AG04450 (cell line): ENCODE data around the gene GSG1L. TPM values are rescaled to one million over a fixed set of nuclear protein-coding genes. Genes with fewer than 3 reads are reported as not detected.
"Not testable (repeated sequence)": the region's sequence is repeated elsewhere in the genome, so short reads cannot be mapped to it uniquely, and the experiment has no call there.

Source experiments
- CTCF ChIA-PET: fragments of 300-600, 350-600 bp; formaldehyde crosslinking; extraction: SDS; loops from one replicate; lab custom pipeline; 2022; ENCODE audit warnings: antibody characterized with exemption, inconsistent platforms; lab: Charles Lee
- POLR2A ChIA-PET: fragments of 350-600 bp; formaldehyde crosslinking; extraction: SDS; loops from one replicate; lab custom pipeline; 2021; ENCODE audit warnings: antibody characterized with exemption, inconsistent platforms; lab: Yijun Ruan, JAX
- DNase-seq: peaks from one replicate; pipeline ENCODE4 v3.0.0-alpha.2; 2011; ENCODE audit warnings: low read depth, low spot score
- H3K27ac ChIP-seq: one replicate; pipeline ENCODE4 v1.5.1; 2012; ENCODE audit warnings: low read depth, low read length, control low read depth
- H3K27me3 ChIP-seq: one replicate; pipeline ENCODE4 v1.6.0; 2012; ENCODE audit warnings: low read length; ENCODE audit not compliant: control insufficient read depth, insufficient read depth
- H3K4me3 ChIP-seq: 2 replicates; pipeline ENCODE4 v1.5.1; 2011; ENCODE audit warnings: mild to moderate bottlenecking, low read depth, low read length, control low read depth
- H3K9me3 ChIP-seq: 2 replicates; pipeline ENCODE4 v1.5.1; 2012; ENCODE audit warnings: low read length; ENCODE audit not compliant: control insufficient read depth, insufficient read depth
- polyA plus RNA-seq: library from polyadenylated mRNA; depleted of rRNA; stranded (reverse); fragments of >200 nt; gene quantifications from 2 replicates; pipeline ENCODE4 v1.2.3, GENCODE V29; 2011
- TF ChIP-seq, protein P1 (sequence below): IDR thresholded peaks from 2 replicates; pipeline ENCODE4 v1.5.1; 2011; ENCODE audit warnings: low read depth, low read length, control low read depth, inconsistent platforms

Gene GSG1L
- polyA plus RNA-seq, 1 experiment, result not detected

DNA sequence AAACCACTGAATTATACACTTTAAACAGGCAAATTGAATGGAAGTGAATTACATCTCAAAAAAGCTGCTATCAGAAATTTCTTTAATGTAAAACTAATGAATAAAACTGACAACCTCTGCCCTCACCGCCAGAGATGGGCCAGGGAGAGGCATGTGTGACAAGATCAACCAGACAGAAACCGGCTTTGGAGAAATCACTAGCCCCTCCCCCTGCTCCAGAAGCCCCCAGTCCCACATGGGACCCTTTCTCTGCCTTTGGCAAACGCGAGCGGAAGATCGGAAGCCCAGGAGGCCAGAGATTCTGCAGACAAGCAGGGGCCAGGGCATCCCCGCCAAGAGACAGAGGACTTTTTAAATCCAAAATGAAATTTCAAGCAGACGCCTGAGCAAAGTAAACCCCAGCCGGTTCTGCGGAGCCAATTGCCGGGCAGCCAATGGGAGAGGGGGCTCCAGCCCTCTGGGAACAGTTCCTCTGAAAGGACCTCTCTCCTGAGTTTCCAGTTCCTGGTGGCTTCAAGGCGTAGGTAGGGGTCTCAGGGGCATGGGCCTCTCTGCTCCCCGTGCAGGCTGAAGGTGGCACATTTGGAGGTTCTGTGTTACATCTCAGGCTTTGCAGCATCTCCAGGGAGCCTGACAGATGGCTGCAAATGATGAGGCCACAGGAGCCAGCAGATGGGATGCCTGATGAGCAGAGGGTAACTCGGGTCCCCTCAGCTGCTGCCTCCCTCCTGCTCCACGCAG is 118.1 kb downstream of the GSG1L start:
- TF ChIP-seq, protein P1, sequence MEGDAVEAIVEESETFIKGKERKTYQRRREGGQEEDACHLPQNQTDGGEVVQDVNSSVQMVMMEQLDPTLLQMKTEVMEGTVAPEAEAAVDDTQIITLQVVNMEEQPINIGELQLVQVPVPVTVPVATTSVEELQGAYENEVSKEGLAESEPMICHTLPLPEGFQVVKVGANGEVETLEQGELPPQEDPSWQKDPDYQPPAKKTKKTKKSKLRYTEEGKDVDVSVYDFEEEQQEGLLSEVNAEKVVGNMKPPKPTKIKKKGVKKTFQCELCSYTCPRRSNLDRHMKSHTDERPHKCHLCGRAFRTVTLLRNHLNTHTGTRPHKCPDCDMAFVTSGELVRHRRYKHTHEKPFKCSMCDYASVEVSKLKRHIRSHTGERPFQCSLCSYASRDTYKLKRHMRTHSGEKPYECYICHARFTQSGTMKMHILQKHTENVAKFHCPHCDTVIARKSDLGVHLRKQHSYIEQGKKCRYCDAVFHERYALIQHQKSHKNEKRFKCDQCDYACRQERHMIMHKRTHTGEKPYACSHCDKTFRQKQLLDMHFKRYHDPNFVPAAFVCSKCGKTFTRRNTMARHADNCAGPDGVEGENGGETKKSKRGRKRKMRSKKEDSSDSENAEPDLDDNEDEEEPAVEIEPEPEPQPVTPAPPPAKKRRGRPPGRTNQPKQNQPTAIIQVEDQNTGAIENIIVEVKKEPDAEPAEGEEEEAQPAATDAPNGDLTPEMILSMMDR, result no peak
- no peaks in the 10 kb centered on the region for H3K9me3 ChIP-seq
- H3K27me3 ChIP-seq, result peaks cover 3% of the 10 kb centered on the region
- CTCF ChIA-PET, result no interaction called here
- no peak for DNase-seq
- POLR2A ChIA-PET, result no interaction called here
- H3K4me3 ChIP-seq, result no peak overlapping the region
- H3K27ac ChIP-seq, result no peak overlapping the region

DNA sequence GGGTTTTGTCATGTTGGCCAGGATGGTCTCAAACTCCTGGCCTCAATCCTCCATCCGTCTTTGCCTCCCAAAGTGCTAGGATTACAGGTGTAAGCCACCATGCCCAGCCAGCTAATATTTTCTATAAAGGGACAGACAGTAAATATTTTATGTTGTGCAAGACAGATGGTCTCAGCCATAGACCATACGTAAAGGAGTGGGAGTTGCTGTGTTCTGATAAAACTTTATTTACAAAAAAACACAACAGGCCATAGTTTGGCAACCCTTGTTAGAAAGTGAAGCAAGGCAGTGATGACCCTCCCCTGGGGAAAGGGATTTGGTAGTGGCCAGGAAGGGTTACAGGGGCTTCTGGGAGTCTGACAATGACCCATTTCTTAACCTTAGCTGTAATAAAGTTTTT is 119.7 kb downstream of the GSG1L start:
- TF ChIP-seq, protein P1, result no peak
- ChIA-PET POLR2A (no interaction called here), CTCF (no interaction called here)
- Histone ChIP-seq H3K4me3 (no peak overlapping the region), H3K27ac (no peak overlapping the region), H3K9me3 (no peaks in the 10 kb centered on the region), H3K27me3 (peaks cover 3% of the 10 kb centered on the region)
- DNase-seq, result no peak

DNA sequence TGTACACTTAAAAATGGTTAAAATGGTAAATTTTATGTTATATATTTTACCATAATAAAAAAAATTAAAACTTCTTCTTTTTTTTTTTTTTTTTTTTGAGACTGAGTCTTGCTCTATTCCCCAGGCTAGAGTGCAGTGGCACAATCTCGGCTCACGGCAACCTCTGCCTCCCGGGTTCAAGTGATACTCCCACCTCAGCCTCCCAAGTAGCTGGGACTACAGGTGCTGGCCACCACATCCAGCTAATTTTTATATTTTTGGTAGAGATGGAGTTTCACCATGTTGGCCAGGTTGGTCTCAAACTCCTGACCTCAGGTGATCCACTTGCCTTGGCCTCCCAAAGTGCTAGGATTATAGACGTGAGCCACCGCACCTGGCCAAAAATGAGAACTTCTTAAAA is 121.4 kb downstream of the GSG1L start:
- H3K27ac ChIP-seq, H3K4me3 ChIP-seq, POLR2A ChIA-PET, CTCF ChIA-PET, DNase-seq, H3K9me3 ChIP-seq, H3K27me3 ChIP-seq: not testable (repeated sequence)

DNA sequence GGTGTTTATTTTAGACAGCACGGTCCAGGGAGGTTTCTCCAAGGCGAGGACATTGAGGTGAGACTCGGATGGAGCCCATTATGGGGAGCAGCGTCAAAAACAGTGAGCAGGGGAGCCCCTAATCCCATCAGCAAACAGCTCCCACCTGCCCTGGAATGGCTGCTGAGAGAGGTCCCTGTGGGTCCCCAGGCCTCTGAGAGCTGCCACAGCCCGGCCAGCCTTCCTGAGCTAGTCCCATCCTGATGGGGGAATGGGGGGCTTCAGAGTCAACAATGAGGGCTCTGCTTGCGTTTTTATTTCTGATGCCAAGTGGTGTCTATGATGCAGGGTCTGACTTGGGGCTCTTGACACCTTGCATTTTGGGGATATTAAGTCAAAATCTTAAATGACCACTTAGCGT is 128.4 kb downstream of the GSG1L start:
- H3K4me3 ChIP-seq, result no peak overlapping the region
- no peak overlapping the region for H3K27ac ChIP-seq
- DNase-seq, result no peak
- H3K9me3 ChIP-seq, result no peaks in the 10 kb centered on the region; the same call in 1 of the 2 replicates
- ChIA-PET CTCF (no interaction called here), POLR2A (no interaction called here)
- TF ChIP-seq, protein P1, result no peak
- H3K27me3 ChIP-seq, result no peaks in the 10 kb centered on the region

DNA sequence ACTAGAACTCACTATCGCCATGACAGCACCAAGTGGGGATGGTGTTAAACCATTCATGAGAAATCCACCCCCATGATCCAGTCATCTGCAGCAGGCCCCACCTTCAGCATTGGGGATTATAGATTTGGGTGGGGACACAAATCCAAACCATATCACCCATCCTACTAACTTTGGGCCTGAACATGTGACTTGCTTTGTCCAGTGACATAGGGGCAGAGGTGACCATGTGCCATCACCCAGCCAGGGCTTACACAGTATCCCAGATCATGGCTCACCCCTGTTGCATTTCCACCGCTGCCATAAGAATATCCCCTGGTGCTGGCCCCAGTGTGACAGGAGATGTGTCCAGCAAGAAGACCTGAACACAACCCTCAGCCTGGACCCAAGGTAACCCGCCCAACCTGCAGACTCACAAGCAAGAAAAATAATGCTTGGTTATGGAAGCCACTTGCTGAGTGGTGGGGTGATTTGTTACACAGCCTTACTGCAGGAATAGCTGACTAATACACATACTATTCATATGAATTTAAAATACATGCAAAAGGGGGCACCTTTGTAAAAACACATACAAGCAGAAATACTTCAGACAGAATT is 130.9 kb downstream of the GSG1L start:
- TF ChIP-seq, protein P1, result no peak
- Histone ChIP-seq H3K27me3 (no peaks in the 10 kb centered on the region), H3K9me3 (no peaks in the 10 kb centered on the region; the same call in 1 of the 2 replicates), H3K27ac (no peak overlapping the region), H3K4me3 (no peak overlapping the region)
- CTCF ChIA-PET, result no interaction called here
- POLR2A ChIA-PET, result no interaction called here
- no peak for DNase-seq
